Fibroblast of lung (primary cell): ENCODE data around the gene CHAT. TPM values are rescaled to one million over a fixed set of nuclear protein-coding genes. Genes with fewer than 3 reads are reported as not detected.

Experiments
- DNase-seq, 2 donors: peaks; one replicate each; pipeline versions ENCODE4 v3.0.0 to v3.0.0-alpha.2; 2010; ENCODE audit warnings: low read depth in 2 of 2
- H2AFZ ChIP-seq: 2 replicates; pipeline ENCODE4 v1.5.1; 2012; ENCODE audit warnings: low read length, control low read depth, inconsistent platforms
- H3K27ac ChIP-seq: 2 replicates; pipeline ENCODE4 v1.5.1; 2011; ENCODE audit warnings: low read length, control low read depth; ENCODE audit not compliant: insufficient read depth
- H3K27me3 ChIP-seq: 2 replicates; pipeline ENCODE4 v1.5.1; 2011; ENCODE audit warnings: mild to moderate bottlenecking, low read length; ENCODE audit not compliant: control insufficient read depth, insufficient read depth
- H3K36me3 ChIP-seq: 2 replicates; pipeline ENCODE4 v1.5.1; 2011; ENCODE audit warnings: low read length; ENCODE audit not compliant: control insufficient read depth, insufficient read depth
- H3K4me1 ChIP-seq: 2 replicates; pipeline ENCODE4 v1.5.1; 2011; ENCODE audit warnings: low read length; ENCODE audit not compliant: control insufficient read depth, insufficient read depth; ENCODE audit errors: extremely low read depth
- H3K4me2 ChIP-seq: 2 replicates; pipeline ENCODE4 v1.5.1; 2011; ENCODE audit warnings: low read length, control low read depth; ENCODE audit not compliant: insufficient read depth; ENCODE audit errors: extremely low read depth
- H3K4me3 ChIP-seq, 4 experiments: fragments of 200-600 bp in 1 of 4; sonication (generic) in 1 of 4; replicated peaks in 1 of 4; 2 replicates each; pipeline ENCODE4 v1.5.1; 2011 to 2016; ENCODE audit warnings: low read length in 4 of 4, low read depth in 3 of 4, mild to moderate bottlenecking in 3 of 4, control low read depth in 2 of 4, inconsistent platforms in 1 of 4, mixed read lengths in 1 of 4; ENCODE audit not compliant: insufficient read depth in 1 of 4; ENCODE audit errors: control extremely low read depth in 1 of 4
- H3K79me2 ChIP-seq: 2 replicates; pipeline ENCODE4 v1.5.1; 2012; ENCODE audit warnings: mild to moderate bottlenecking, low read length, inconsistent platforms; ENCODE audit not compliant: control insufficient read depth, insufficient read depth
- H3K9ac ChIP-seq: 2 replicates; pipeline ENCODE4 v1.5.1; 2011; ENCODE audit warnings: mild to moderate bottlenecking, low read length, control low read depth; ENCODE audit not compliant: insufficient read depth
- H3K9me3 ChIP-seq: 2 replicates; pipeline ENCODE4 v1.5.1; 2012; ENCODE audit warnings: low read depth, low read length; ENCODE audit not compliant: control insufficient read depth, insufficient read depth
- H4K20me1 ChIP-seq: 2 replicates; pipeline ENCODE4 v1.5.1; 2011; ENCODE audit warnings: low read length; ENCODE audit not compliant: control insufficient read depth, insufficient read depth; ENCODE audit errors: extremely low read depth
- CTCF ChIP-seq, 2 donors: IDR thresholded peaks in 1 of 2; conservative IDR thresholded peaks in 1 of 2; 1 replicate in 1 of 2; 2 replicates in 1 of 2; pipeline ENCODE4 v1.5.1; 2011 to 2012; ENCODE audit warnings: low read length in 2 of 2, control low read depth in 1 of 2, inconsistent platforms in 1 of 2, low read depth in 1 of 2, mild to moderate bottlenecking in 1 of 2
- EZH2 ChIP-seq: IDR thresholded peaks from 2 replicates; pipeline ENCODE4 v1.5.1; 2012; ENCODE audit warnings: low read length, control low read depth, mild to moderate bottlenecking; ENCODE audit errors: missing control alignments
- polyA plus RNA-seq, 2 donors: library from polyadenylated mRNA; depleted of rRNA in 1 of 2; stranded (reverse) in 1 of 2; unstranded in 1 of 2; fragments of >200 nt; gene quantifications; 2 replicates each; pipeline ENCODE4 v1.2.1, GENCODE V29; 2011 to 2012; ENCODE audit warnings: missing spikeins in 1 of 2
- total RNA-seq: library from RNA; depleted of rRNA; stranded (reverse); fragments of >200 nt; gene quantifications from 2 replicates; pipeline ENCODE4 v1.2.1, GENCODE V29; 2014

Gene CHAT
- total and polyA plus RNA-seq, 2 donors (not counting 1 experiment from before 2014, with no cell fraction given) = not detected

- Histone ChIP-seq H4K20me1 (no peaks in the 10 kb centered on the region), H3K4me3 (no peak overlapping the region), H3K9me3 (no peaks in the 10 kb centered on the region), H3K4me1 (no peaks in the 10 kb centered on the region), H3K79me2 (no peaks in the 10 kb centered on the region), H3K4me2 (no peak overlapping the region), H3K9ac (no peak overlapping the region), H3K27me3 (peaks cover 2% of the 10 kb centered on the region), H3K36me3 (no peaks in the 10 kb centered on the region), H3K27ac (no peak overlapping the region), H2AFZ (no peak overlapping the region)
- no peak for DNase-seq
- no peak for TF ChIP-seq CTCF (conservative IDR thresholded peaks at IDR 0.05 in 1 of 2, IDR thresholded peaks at IDR 0.05 in 1 of 2; ENCODE audit: low read depth in 1 of 2, low read length in 2 of 2)
- TF ChIP-seq EZH2 = no peak
Observed at GRCh38 chr10:49627038-49627437, 13.2 kb downstream of the CHAT start.

DNA sequence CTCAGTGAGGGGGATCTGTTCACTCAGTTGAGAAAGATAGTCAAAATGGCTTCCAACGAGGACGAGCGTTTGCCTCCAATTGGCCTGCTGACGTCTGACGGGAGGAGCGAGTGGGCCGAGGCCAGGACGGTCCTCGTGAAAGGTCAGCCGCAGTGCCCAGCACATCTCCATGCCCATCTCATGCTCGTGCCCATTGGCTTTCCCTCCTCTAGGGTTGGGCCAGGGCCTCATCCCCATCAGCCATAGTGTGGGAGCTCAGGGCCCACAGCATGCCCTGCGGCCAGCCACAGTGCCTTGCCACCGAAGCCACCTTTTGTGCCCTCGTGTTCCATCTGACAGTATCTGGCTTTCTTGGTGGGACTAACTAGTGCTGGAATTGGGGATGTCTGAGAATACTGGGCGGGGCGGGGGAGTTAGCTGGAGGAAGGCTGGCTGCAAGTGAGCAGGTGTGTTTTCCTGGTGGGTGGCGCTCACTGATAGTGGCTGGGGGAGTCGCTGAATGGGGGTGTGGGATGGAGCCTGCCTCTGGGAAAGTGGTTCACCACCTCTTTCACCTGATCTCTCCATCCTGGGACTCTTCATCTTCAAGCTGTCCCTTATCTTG lies 13.9 kb downstream of the CHAT start:
- H3K27ac ChIP-seq = no peak overlapping the region
- no peak overlapping the region for H3K9ac ChIP-seq
- no peak overlapping the region for H3K4me2 ChIP-seq
- H3K27me3 ChIP-seq = peaks cover 2% of the 10 kb centered on the region
- no peak for DNase-seq
- H3K4me3 ChIP-seq = no peak overlapping the region
- no peaks in the 10 kb centered on the region for H4K20me1 ChIP-seq
- H3K79me2 ChIP-seq = no peaks in the 10 kb centered on the region
- TF ChIP-seq CTCF (conservative IDR thresholded peaks at IDR 0.05 in 1 of 2, IDR thresholded peaks at IDR 0.05 in 1 of 2; ENCODE audit: low read depth in 1 of 2, low read length in 2 of 2) = no peak
- TF ChIP-seq EZH2 = no peak
- H3K9me3 ChIP-seq = no peaks in the 10 kb centered on the region
- no peaks in the 10 kb centered on the region for H3K36me3 ChIP-seq
- no peaks in the 10 kb centered on the region for H3K4me1 ChIP-seq
- no peak overlapping the region for H2AFZ ChIP-seq

GRCh38 chr10:49628599-49628998 lies 14.8 kb downstream of the CHAT start:
- Histone ChIP-seq H3K27ac (no peak overlapping the region), H3K36me3 (no peaks in the 10 kb centered on the region), H3K4me1 (no peaks in the 10 kb centered on the region), H3K27me3 (peaks cover 2% of the 10 kb centered on the region), H3K4me3 (no peak overlapping the region), H3K9me3 (no peaks in the 10 kb centered on the region), H4K20me1 (no peaks in the 10 kb centered on the region), H3K79me2 (no peaks in the 10 kb centered on the region), H3K9ac (no peak overlapping the region), H3K4me2 (no peak overlapping the region), H2AFZ (no peak overlapping the region)
- no peak for TF ChIP-seq CTCF (conservative IDR thresholded peaks at IDR 0.05 in 1 of 2, IDR thresholded peaks at IDR 0.05 in 1 of 2; ENCODE audit: low read depth in 1 of 2, low read length in 2 of 2)
- TF ChIP-seq EZH2 = no peak
- no peak for DNase-seq
